ENCODE measurements around the gene CPS1. TPM values are rescaled to one million over a fixed set of nuclear protein-coding genes. Genes with fewer than 3 reads are reported as not detected.

The CPS1 gene
- 28.8 and 50.7 TPM in 2 replicates for total RNA-seq (2014; rRNA removed; shearing (Covaris generic))

DNA sequence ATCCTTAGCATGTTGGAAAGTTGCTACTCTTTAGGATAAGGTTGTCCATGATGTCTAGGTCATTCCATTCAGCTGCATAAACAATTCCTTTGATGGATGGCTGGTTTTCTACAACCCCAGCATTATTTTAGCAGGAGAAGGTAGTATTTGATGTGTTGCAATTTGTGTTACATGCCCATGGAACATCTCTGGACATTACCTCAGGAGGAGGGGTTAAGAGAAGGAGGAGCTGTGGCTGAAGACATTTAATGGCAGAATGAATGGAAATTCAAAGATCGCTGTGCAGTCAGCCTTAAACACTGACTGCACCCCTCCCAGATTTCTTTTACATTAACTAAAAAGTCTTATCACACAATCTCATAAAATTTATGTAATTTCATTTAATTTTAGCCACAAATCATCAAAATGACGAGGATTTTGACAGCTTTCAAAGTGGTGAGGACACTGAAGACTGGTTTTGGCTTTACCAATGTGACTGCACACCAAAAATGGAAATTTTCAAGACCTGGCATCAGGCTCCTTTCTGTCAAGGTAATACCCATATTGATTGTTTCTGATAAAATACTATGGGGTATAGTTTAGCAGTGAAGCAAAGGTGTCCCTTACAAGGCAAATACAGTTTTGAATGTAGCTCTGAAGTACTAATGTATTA is at the start of gene CPS1:
TSS of gene CPS1 (plus strand) at position 271 of the 652 bp plus-strand sequence. CDS start at position 406, 135 bp downstream.
- no peak for DNase-seq (ENCODE audit: low spot score)

DNA sequence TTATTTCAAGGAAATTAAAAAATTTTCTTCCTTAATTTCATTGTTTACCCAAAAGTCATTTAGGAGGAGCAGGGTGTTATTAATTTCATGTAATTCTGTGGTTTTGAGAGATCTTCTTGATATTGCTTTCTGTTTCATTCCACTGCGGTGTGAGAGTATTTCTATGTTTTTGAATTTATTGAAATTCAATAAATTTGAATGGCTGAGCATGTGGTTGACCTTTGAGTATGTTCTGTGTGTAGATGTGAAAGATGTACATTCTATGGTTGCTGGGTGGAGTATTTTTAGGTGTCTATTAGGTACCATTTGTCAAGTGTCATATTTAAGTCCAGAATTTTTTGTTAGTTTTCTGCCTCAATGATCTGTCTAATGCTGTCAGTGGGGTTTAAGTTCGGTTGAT is 40.5 kb upstream of the CPS1 start:
- no peak for DNase-seq (ENCODE audit: low spot score)

DNA sequence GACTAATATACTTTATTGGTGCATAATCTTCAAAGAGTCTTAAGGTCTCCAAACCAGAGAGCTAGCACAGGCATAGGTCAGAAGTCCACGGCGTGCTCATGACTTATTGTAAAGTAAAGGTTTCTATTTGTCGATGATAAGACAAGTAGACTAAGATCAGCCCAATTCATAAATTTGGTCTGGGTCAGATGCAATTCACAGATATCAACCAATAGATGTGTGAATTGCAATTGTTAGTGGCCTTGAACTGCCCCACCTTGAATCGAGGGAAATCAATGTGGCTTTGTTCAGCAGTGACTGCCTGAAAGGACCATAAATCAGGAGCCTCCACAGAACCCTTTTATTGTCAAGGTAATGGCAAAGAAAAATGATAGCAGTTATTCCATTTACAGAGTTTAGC is 39.1 kb upstream of the CPS1 start:
- DNase-seq (ENCODE audit: low spot score): no peak

DNA sequence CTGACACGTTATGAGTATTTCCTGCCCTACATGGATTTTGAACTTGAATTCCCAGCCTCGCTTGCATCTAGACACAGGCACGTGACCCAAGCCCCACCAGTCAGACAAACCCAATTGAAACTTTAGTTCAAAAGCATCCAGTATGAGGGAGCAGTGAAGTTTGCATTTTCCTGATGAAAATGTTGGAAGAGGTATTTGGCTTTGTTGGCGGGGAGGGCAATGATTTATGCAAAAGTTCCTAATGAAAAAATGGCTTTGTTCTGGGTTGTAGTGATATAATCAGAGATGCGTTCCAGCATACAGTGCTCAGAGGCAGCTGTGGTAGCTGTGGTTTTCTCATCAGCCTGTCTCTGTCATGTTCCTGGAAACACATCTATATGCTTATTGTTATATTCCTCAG is 36.8 kb upstream of the CPS1 start:
- DNase-seq (ENCODE audit: low spot score): no peak

DNA sequence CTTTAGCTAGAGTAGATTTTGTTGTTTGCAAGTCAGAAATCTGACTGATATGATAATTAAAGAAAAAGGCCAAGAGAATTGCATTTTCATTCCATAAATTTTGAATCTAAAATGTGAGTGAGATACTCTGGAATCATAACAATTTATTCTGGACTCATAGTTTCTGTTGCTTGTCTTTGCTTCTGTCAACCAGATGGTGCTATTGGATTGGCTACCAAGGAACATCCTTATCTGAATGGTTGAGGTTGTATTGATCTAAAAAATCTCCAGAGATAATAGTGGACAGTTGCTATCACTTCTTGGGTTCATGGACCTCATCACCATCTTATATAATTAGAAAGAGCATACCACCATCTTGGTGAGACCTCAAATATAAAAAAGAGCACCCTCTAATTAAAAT is 34.0 kb upstream of the CPS1 start:
- no peak for DNase-seq (ENCODE audit: low spot score)

DNA sequence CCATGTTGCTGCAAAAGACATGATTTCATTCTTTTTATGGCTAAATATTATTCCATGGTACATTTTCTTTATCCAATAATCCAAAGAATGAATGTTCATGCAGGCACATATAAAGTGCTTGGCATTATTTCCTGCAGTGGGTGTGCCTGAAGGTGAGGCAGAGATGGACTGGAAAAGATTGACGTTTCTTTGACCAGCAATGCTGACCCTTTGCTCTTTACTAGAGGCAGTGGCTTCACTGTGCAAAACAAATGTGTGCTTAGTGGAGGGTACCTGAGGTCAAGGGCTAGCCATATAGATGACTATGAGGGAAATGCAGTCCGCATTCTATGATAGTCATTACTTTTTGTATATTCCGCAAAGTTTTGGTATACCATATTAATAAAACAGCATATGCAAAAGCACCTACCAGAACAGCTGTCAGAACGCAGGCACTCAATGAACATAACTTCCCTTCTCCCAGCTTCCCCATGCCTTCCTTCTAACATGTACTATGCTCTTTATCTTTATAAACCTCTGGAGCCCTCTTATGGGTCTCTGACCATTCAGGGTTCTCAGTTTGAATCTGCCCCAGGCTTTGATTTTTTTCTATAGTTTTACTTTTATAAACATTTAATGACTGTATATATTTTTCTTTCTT is 32.6 kb upstream of the CPS1 start:
- no peak for DNase-seq (ENCODE audit: low spot score)

DNA sequence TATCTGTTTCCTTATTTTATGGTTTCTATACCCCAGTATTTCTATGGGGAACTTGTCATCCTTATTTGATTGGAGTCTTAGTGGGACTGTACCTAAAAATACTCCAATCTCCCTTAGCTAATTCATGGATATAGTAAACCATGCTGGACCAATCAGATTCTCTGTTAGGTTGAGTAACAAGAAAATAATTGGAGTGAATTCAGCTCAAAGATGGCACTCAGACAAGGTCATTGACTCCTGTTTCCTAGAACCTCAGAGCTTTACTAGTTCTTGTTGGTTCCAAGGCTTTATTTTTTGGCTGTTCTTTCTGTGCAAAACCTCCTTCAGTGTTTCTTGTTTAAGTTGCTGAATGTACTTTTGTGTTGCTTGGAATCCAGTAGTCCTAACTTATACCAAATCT is 31.9 kb upstream of the CPS1 start:
- no peak for DNase-seq (ENCODE audit: low spot score)

DNA sequence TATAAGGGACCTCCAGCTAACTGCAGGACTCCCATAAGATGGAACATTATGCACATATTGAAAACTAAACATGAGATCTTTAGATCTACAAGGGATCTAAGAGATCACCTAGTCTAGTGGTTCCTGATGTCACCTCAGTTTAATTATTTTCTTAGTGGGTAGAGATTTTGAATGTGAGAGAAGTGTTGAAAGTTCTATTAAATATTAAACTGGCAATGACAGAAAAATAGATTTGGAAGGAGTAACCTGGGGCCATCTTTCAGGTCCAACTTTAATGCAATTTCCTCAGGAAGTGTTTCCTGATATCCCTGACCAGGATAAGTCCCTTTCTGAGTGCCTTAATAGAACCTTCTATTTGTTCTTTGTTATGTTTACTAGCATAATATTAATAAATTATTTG is 29.1 kb upstream of the CPS1 start:
- no peak for DNase-seq (ENCODE audit: low spot score)

DNA sequence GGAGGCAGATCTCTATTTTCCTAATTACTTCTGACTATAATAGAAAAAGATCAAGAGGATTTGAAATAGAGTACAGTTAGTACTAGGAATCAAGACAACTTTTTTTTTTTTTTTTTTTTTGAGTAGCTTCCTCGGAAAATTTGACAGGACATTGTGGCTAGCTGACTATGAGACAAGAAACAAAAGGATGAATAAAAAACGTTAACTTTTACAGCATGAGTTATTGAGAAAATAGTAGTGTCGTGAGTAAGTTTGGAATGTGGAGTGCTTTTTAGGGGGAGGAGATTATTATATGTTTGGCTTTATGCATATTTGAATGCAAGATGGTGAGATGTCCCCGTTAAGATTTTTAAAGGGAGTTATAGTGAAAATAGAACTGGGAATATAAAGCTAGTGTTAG is 27.7 kb upstream of the CPS1 start:
- DNase-seq (ENCODE audit: low spot score): no peak

DNA sequence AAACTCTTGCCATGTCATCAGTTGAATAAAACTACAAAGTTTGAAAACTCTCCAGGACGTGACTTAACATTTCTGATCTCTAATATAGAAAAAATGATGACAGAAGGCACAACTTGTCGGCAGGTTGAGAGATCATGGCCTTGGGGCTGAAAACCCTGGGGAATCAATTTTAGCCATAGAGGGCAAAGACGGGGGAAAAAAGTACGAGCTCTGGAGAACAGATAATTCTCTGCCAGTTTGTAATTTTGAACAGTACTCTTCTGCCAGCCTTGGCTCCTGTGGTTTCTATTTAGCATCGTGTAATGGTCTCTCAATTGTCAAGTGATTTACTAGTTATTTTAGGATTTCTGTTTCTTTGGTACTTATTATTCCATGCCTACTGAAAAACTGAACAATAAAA is 25.3 kb upstream of the CPS1 start:
- no peak for DNase-seq (ENCODE audit: low spot score)

DNA sequence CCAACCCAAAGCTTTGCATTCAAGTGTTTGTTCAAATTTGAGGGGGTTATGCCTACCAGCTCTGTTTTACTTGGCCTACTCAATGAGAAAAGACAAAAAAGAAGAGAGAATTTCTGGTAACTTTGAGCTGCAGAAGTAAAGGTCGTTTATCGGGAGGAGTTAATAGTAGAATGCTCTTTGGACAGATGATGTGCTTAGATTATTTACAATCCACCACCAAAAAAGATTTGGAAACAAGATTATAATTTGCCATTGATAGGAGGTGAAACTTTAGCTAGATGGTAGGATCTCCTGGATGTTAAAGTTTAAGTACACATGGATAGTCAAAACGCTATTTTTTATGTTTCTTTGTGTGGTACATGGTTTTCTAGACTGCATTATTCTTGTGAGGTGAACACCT is 24.9 kb upstream of the CPS1 start:
- no peak for DNase-seq (ENCODE audit: low spot score)

DNA sequence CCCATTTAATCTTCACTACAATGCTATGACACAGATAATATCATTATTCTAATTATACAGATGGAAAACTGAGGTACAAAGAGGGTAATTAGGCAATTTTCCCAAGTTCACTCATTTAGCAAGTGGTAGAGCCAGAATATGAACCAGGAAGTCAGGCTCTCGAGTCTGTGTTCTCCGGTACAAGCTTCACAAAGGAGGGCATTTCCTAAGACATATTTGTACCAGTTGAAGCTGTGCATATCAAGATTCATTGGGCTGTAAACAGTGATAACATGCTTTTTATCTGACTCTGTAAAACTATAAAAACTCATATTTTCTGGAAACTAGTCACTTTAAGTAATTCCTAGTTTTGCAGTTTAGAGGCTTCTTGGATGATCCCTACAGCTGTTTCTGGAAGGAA is 23.0 kb upstream of the CPS1 start:
- no peak for DNase-seq (ENCODE audit: low spot score)

DNA sequence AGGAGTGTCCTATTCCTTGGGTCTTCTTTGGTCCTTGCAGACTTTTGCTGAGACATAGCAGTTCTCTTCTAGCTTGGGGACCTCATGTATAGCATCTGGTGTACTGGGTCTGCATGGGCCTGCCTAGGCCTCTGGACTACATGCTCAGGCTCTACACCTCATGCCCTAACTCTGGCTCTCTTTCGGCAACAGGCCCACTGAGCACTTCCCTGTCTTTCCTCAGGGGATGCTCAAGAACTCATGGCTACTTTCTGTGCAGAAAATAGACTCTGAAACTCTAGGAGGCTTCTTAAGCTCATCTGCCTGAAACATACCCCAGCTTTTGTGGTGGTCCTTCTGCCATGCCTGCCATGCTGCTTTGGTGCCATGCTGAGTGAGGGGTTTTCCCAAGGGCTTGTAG is 21.5 kb upstream of the CPS1 start:
- no peak for DNase-seq (ENCODE audit: low spot score)

DNA sequence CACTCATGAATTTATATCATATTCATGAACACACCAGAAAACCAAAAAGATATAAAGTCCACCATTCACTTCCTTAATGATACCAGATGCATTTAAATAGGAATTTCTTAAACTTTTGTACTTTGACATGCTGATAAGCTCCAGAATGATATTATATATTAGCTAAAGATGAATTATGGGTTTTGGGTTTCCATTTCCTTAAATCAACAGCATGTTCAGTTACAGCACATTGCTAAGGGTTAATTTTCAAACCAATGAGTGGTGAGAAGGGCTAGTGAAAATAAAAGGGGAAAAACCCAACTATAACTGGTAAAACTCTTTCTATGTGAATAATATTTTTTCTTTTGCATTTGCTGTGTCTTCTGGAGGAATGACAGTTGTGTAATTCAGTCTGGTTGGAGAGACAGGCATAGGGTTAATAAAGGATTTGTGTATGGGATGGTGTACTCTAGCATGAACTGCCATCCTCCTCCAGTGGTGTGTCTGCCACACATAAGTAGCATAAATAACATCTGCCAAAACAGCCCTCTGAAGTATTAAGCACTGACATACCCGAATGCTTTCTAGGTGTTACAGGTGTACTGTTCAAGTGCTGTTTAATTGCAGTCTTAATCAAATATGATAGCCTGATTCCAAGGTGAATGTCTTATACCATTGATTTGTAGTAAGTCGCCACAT is 19.3 kb upstream of the CPS1 start:
- DNase-seq (ENCODE audit: low spot score): no peak

DNA sequence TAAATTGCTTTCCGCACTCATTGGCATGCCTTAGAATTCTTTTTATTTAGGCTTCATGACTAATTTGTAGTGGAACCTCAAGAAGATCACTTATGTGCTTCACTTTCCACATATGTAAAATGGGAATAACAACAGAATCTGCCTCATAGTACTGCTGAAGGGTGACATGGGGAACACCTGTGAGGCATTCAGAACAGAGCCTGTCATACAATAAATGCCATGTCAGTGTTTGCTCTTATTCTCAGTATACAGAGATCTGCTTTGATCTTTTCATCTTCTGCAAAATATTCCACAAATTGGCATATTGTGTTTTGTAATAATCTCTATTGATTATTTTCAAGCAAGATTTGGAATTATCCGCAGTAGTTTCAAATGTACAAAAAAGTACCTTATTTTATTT is 17.4 kb upstream of the CPS1 start:
- DNase-seq (ENCODE audit: low spot score): no peak

DNA sequence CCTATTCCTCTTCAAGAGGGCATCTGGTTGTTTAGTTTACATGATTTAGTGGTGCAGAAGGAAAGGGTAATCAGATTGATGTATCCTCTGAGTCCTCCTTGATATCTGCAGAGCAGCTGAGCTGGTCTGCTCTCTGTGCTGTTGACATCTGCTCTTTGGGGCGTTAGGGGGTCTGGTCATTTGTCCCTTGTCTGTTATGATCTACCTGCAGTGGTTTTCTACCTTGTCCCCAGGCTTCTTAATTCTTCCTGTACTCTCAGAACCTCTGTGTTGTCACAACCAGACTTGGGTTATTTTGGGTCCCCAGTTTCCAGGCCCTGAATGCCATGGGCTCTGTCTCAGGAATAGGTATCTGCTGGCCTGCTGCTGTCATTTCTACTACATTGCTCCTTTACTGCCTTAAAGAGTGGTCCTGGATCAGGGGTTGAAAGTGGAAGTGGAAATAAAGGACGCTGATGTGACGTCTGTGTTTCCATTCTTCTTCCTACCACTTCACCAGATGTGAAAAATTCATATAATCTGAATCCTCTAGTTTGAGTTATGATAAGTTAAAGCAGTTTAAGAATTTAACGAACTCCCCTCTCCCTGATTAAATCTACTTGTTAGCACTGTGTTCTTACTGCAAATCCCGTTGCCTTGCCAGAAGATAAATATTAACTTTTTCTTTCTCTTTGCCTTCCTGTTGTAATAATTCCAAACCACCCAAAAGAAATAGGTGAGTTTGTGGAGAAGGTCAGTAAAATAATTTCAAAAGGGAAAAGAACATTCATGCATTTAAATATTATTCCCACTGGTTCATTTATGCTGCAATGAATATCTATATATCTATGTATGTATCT is 16.6 kb upstream of the CPS1 start:
- no peak for DNase-seq (ENCODE audit: low spot score)

DNA sequence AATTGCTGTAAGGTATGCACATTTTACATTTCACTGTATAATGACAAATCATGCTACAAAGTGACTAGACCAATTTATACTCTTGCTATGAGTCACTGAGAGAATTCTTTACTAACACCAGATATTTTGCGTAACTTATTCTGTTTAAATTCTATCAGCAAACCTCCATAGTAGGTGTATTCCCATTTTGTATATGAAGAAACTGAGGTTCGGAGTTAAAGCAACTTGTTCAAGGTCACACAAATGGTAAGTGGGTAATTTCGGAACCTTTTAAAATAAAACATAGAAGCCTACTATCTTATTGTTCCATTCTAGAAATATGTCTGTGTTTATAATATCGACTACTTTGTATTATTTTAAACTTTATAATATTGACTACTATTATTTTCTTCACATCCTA is 15.9 kb upstream of the CPS1 start:
- no peak for DNase-seq (ENCODE audit: low spot score)

DNA sequence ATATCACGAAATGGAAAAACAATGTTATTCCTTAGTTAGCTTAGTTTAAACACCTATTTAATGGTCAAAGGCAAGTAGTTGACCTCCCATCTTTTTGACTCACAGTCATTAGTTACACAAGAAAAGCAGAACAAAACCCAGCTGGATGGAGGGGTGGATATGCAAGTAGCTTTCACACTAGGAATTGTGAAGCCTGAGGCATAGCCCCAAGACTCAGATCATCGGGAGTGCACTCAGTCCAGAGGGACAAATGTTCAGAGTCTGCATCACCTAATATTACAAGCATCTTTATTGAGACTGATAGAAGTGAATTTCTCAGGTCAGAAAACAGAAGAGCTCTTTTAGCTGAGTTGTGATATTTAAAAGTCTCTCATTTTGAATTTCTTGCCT is 15.5 kb upstream of the CPS1 start:
- DNase-seq (ENCODE audit: low spot score): no peak

DNA sequence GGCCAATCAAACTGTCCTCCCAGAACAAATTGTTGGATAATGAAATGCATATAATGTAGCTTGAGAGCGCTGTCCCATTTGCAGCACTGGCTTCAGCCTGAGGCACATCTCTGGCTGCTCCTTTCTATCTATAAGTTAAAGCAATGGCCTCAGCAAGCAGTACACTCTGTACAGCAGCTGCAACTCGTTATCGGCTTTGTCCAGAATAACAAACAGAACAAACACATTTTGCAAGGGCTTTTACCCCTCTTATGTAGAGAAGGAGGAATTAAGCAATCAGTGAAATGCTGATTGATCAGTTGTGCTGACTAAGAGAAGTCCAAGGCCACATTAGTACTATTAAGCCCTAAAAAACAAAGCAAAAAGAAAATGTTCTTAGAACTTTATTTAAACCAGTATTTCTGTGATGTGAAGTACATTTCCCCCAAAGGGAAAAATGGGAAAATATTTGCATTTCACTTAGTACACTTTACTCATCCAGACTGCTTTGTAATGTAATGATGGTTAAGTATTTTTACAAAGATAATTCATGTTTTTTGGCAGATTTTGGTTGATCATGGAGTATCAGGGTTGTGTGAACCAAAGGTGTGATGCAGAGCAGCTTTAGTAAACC is 15.0 kb upstream of the CPS1 start:
- no peak for DNase-seq (ENCODE audit: low spot score)

DNA sequence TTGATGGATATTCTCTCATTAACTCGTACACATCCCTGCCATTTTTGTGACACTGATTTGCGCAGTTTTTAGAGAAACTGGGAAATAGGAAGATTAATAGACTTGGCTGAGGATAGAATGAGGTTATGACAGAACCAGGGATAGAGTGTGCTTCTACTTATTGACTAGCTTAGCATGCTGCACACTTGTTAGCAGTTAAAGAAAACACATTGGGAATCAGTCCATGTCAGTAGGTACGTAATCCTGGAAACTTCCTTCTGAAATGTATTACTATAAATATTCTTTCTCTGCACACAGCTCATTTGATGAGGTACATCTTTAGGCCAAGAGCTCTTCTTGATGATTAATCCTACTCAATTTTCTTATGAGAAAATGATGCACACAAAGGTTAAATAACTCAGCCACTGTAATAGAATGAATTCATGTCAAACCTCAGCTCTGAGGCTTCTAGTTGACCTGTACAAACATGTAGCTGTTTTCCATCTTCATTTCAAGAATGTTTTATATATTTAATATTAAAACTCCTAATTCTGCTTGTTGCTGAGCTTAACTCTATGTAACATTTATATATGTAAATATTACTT is 12.3 kb upstream of the CPS1 start:
- no peak for DNase-seq (ENCODE audit: low spot score)

DNA sequence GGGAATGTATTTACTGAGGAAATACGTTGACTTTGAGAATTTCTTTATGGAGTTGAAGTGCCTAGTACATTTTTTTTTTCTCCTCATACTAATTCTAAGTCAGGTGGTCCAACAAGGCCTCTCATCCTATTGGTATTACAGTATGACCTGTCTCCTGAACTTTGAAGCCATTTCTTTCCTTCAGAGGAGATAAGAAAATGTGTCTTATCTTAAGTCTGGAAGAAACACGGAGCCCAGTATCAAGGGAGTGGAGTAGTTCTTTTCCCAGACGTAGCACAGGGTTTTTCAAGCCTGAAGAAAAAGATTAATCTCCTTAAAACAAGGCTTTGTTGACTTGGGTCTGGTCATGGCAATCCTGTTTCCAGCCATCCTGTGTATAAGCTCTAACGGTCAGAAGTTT is 11.6 kb upstream of the CPS1 start:
- DNase-seq (ENCODE audit: low spot score): no peak
